ENCODE data around the gene C15orf61.
A peak's percentile ranks its signal among the peaks of the same experiment; 100 is the strongest.

C15orf61 gene

GRCh38 chr15:67512933-67513714 lies 7.8 kb upstream of the C15orf61 start:
- no peak for DNase-seq (ENCODE audit: low spot score)

GRCh38 chr15:67515090-67515489 lies 5.8 kb upstream of the C15orf61 start:
- DNase-seq (ENCODE audit: low spot score), result no peak

- no peak for DNase-seq (ENCODE audit: low spot score)
These were observed 5.4 kb upstream of the C15orf61 start for GRCh38 chr15:67515557-67515956.

GRCh38 chr15:67520321-67521028 lies 456 bp upstream of the C15orf61 start:
- DNase-seq (ENCODE audit: low spot score), result no peak

GRCh38 chr15:67521783-67522568 lies 1.0 kb downstream of the C15orf61 start:
- DNase-seq (ENCODE audit: low spot score), result no peak

- no peak for DNase-seq (ENCODE audit: low spot score)
These were observed 2.4 kb downstream of the C15orf61 start for GRCh38 chr15:67523330-67523729.

- no peak for DNase-seq (ENCODE audit: low spot score)
These were observed 3.3 kb downstream of the C15orf61 start for GRCh38 chr15:67524235-67524634.

- no peak for DNase-seq (ENCODE audit: low spot score)
These were observed 7.6 kb downstream of the C15orf61 start for GRCh38 chr15:67528513-67528912.

- DNase-seq (ENCODE audit: low spot score), result no peak
These were observed 10.5 kb downstream of the C15orf61 start for GRCh38 chr15:67531379-67531914.

GRCh38 chr15:67533873-67534272 lies 12.9 kb downstream of the C15orf61 start:
- DNase-seq (ENCODE audit: low spot score), result no peak

- no peak for DNase-seq (ENCODE audit: low spot score)
These were observed 13.4 kb downstream of the C15orf61 start for GRCh38 chr15:67534360-67534759.

GRCh38 chr15:67537771-67538170 lies 16.8 kb downstream of the C15orf61 start:
- DNase-seq (ENCODE audit: low spot score), result no peak

- peak; percentile 76 for DNase-seq (ENCODE audit: low spot score)
These were observed 21.8 kb downstream of the C15orf61 start, which contains the start of gene MAP2K5 for GRCh38 chr15:67542420-67543347. TSS of gene MAP2K5 (plus strand) at chr15:67542703. CDS start at chr15:67543336, 633 bp downstream.

- peak; percentile 59 for DNase-seq (ENCODE audit: low spot score)
These were observed 22.4 kb downstream of the C15orf61 start for GRCh38 chr15:67543348-67543718.

- DNase-seq (ENCODE audit: low spot score), result no peak
These were observed 23.5 kb downstream of the C15orf61 start for GRCh38 chr15:67544475-67544874.

- DNase-seq (ENCODE audit: low spot score), result no peak
These were observed 24.9 kb downstream of the C15orf61 start for GRCh38 chr15:67545864-67546263.

GRCh38 chr15:67547064-67547463 lies 26.1 kb downstream of the C15orf61 start:
- no peak for DNase-seq (ENCODE audit: low spot score)

GRCh38 chr15:67547836-67548235 lies 26.9 kb downstream of the C15orf61 start:
- DNase-seq (ENCODE audit: low spot score), result no peak

GRCh38 chr15:67548236-67548852 lies 27.4 kb downstream of the C15orf61 start:
- no peak for DNase-seq (ENCODE audit: low spot score)

GRCh38 chr15:67548862-67549651 lies 28.1 kb downstream of the C15orf61 start:
- DNase-seq (ENCODE audit: low spot score), result no peak
